Endothelial cell of umbilical vein (primary cell): ENCODE results near the gene MFSD1. TPM values are rescaled to one million over a fixed set of nuclear protein-coding genes. Genes with fewer than 3 reads are reported as not detected.

Source experiments
- BruUV-seq: library from RNA; stranded (reverse); fragments of 400-500 nt; replicated peaks from 2 replicates; lab custom pipeline; 2021; lab: Mats Ljungman, UMichigan
- CTCF ChIA-PET: fragments of 300-600, 350-600 bp; sonication (Branson Sonifier 250); formaldehyde crosslinking; loops from one replicate; lab custom pipeline; 2021; ENCODE audit warnings: antibody characterized with exemption, inconsistent platforms; lab: Charles Lee
- POLR2A ChIA-PET: fragments of 300-600, 350-600 bp; sonication (Branson Sonifier 250); formaldehyde crosslinking; loops from one replicate; lab custom pipeline; 2021; ENCODE audit warnings: antibody characterized with exemption, inconsistent platforms; lab: Charles Lee
- DNase-seq: peaks from one replicate; pipeline ENCODE4 v3.0.0-alpha.2; 2011; ENCODE audit warnings: low read depth, low spot score
- FAIRE-seq: peaks from 2 replicates; lab custom pipeline; 2011; peaks lifted over from hg19 to GRCh38; lab: Jason Lieb, UNC
- H2AFZ ChIP-seq: 2 replicates; pipeline ENCODE4 v1.6.0; 2012; ENCODE audit warnings: low read depth, low read length, control low read depth, inconsistent platforms
- H3K27ac ChIP-seq: 2 replicates; pipeline ENCODE4 v1.5.1; 2011; ENCODE audit warnings: low read depth, mild to moderate bottlenecking, control low read depth, low read length, moderate library complexity; ENCODE audit not compliant: insufficient read depth
- H3K27me3 ChIP-seq, 2 experiments: 2 replicates each; pipeline versions ENCODE4 v1.6.0 to v1.6.1; 2011; ENCODE audit warnings: low read length in 2 of 2, mixed read lengths in 1 of 2; ENCODE audit not compliant: control insufficient read depth in 2 of 2, insufficient read depth in 2 of 2
- H3K36me3 ChIP-seq, 2 experiments: 2 replicates in 1 of 2; 3 replicates in 1 of 2; pipeline ENCODE4 v1.5.1; 2011; ENCODE audit warnings: low read length in 2 of 2, mild to moderate bottlenecking in 1 of 2, moderate library complexity in 1 of 2; ENCODE audit not compliant: control insufficient read depth in 2 of 2, insufficient read depth in 2 of 2; ENCODE audit errors: extremely low read depth in 1 of 2
- H3K4me1 ChIP-seq: 3 replicates; pipeline ENCODE4 v1.5.1; 2011; ENCODE audit warnings: mild to moderate bottlenecking, low read length; ENCODE audit not compliant: control insufficient read depth, insufficient read depth; ENCODE audit errors: extremely low read depth
- H3K4me2 ChIP-seq: 2 replicates; pipeline ENCODE4 v1.6.1; 2011; ENCODE audit warnings: low read length, control low read depth, mixed read lengths; ENCODE audit not compliant: insufficient read depth
- H3K4me3 ChIP-seq, 3 experiments: fragments of 200-600 bp in 1 of 3; sonication (generic), shearing (Covaris generic) in 1 of 3; replicated peaks in 1 of 3; 2 replicates each; pipeline ENCODE4 v1.5.1; 2011 to 2016; ENCODE audit warnings: control low read depth in 3 of 3, low read length in 3 of 3, mild to moderate bottlenecking in 2 of 3, inconsistent platforms in 1 of 3, low read depth in 1 of 3, moderate library complexity in 1 of 3; ENCODE audit not compliant: insufficient read depth in 1 of 3
- H3K79me2 ChIP-seq: 2 replicates; pipeline ENCODE4 v1.6.0; 2012; ENCODE audit warnings: low read length, inconsistent platforms; ENCODE audit not compliant: control insufficient read depth, insufficient read depth
- H3K9ac ChIP-seq: replicated peaks from 2 replicates; pipeline ENCODE3; 2011; ENCODE audit warnings: low read length, control low read depth; ENCODE audit not compliant: insufficient read depth; ENCODE audit errors: extremely low read depth
- H3K9me1 ChIP-seq: replicated peaks from 3 replicates; pipeline ENCODE4 v1.6.0; 2011; ENCODE audit warnings: mild to moderate bottlenecking, low read length; ENCODE audit not compliant: control insufficient read depth, insufficient read depth; ENCODE audit errors: extremely low read depth
- H3K9me3 ChIP-seq: replicated peaks from 2 replicates; pipeline ENCODE4 v1.5.1; 2012; ENCODE audit warnings: low read length, inconsistent platforms; ENCODE audit not compliant: control insufficient read depth, insufficient read depth
- H4K20me1 ChIP-seq: replicated peaks from 2 replicates; pipeline ENCODE3; 2011; ENCODE audit warnings: mild to moderate bottlenecking, low read length; ENCODE audit not compliant: control insufficient read depth, insufficient read depth; ENCODE audit errors: extremely low read depth
- EZH2 ChIP-seq: IDR thresholded peaks from 2 replicates; pipeline ENCODE4 v1.6.1; 2012; ENCODE audit warnings: borderline replicate concordance, low read depth, mild to moderate bottlenecking, moderate library complexity, low read length, inconsistent platforms; ENCODE audit not compliant: severe bottlenecking
- FOS ChIP-seq: IDR thresholded peaks from 2 replicates; pipeline ENCODE4 v1.6.1; 2011; ENCODE audit warnings: mild to moderate bottlenecking, low read length, moderate library complexity, borderline replicate concordance; ENCODE audit not compliant: insufficient read depth
- GATA2 ChIP-seq: IDR thresholded peaks from 2 replicates; pipeline ENCODE4 v1.7.0; 2011; ENCODE audit warnings: low read depth, mild to moderate bottlenecking, moderate library complexity, mixed read lengths, low read length; ENCODE audit not compliant: insufficient read length, insufficient read depth
- JUN ChIP-seq: IDR thresholded peaks from 2 replicates; pipeline ENCODE4 v1.6.1; 2011; ENCODE audit warnings: borderline replicate concordance, low read depth; ENCODE audit not compliant: insufficient read length, insufficient read depth
- MYC ChIP-seq: IDR thresholded peaks from one replicate; pipeline ENCODE4 v1.6.1; 2011; ENCODE audit warnings: mild to moderate bottlenecking, low read depth, low read length
- POLR2A ChIP-seq: IDR thresholded peaks from 2 replicates; pipeline ENCODE4 v1.6.1; 2012; ENCODE audit warnings: low read depth, mild to moderate bottlenecking, control low read depth, low read length
- POLR2AphosphoS5 ChIP-seq: IDR thresholded peaks from 2 replicates; pipeline ENCODE4 v1.6.1; 2012; ENCODE audit warnings: low read depth, mild to moderate bottlenecking, control low read depth, low read length, moderate library complexity; ENCODE audit not compliant: insufficient read depth
- dilution Hi-C: fragments of 300-500 bp; cut with MboI; formaldehyde crosslinking; loops from one replicate; pipeline ENCODE4 v1.15.0; 2019; ENCODE audit warnings: low sequenced_read_pairs; ENCODE audit not compliant: extremely low pct_ligation_motif_present
- intact Hi-C: fragments of 100-400 bp; cut with micrococcal nuclease; formaldehyde crosslinking; loops from one replicate; pipeline ENCODE4 v1.10.0; 2022
- polyA plus RNA-seq, 4 experiments: library from polyadenylated mRNA; depleted of rRNA in 3 of 4; stranded (reverse) in 3 of 4; unstranded in 1 of 4; fragments of >200 nt; gene quantifications; 2 replicates each; pipeline versions ENCODE4 v1.2.1 to v1.2.3, GENCODE V29; 2011 to 2012; ENCODE audit warnings: missing spikeins in 1 of 4
- total RNA-seq: library from RNA; stranded (reverse); gene quantifications from 2 replicates; pipeline ENCODE4 v1.2.3, GENCODE V29; 2021
- TF ChIP-seq, protein P1 (sequence below), 2 donors: IDR thresholded peaks; 1 replicate in 1 of 2; 2 replicates in 1 of 2; pipeline ENCODE4 v1.5.1; 2011; ENCODE audit warnings: low read length in 2 of 2, mild to moderate bottlenecking in 2 of 2, moderate library complexity in 2 of 2, control low read depth in 1 of 2, inconsistent platforms in 1 of 2, low read depth in 1 of 2; ENCODE audit not compliant: insufficient read depth in 1 of 2; ENCODE audit errors: extremely low read depth in 1 of 2
- TF ChIP-seq, protein P2 (sequence below): IDR thresholded peaks from 2 replicates; pipeline ENCODE4 v1.6.1; 2011; ENCODE audit not compliant: insufficient read depth, insufficient read length

Gene MFSD1
- total and polyA plus RNA-seq, 2 donors (not counting 3 experiments of a cell fraction or from before 2014, with no cell fraction given): 38.2 to 65.1 TPM

DNA sequence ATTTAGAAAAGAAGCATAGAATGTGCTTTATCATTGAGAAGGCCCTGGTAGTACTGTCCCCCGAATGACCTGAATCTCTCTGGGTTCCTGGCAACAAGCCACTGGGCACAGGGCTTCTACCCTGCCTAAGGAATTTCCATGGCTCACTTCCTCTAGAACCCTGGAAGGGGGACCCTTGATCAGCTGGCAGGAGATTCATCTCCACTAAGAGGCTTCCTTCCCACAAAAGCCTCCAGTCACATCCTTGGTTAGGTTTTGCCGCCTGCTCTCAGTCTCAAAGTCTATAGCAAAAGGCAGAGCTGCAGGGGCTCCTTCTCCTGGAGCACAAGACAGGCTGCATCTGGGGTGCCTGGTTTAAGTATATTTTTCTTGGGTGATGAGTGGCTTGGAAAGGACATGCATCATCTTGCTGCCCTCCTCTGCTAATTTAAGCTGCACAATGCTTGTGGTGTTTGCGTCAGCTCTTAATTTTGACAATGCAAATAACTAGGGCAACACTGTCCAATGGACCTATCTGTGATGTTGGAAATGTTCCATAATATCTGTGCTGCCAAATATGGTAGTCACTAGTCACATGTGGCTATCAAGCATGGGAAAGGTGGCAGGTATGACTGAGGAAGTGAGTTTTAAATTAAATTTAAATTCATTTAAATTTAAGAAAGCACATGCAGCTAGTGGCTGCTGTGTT, 36.2 kb upstream of the MFSD1 start:
- no peaks in the 10 kb centered on the region for H4K20me1 ChIP-seq

More for the DNA sequence above, 36.2 kb upstream of the MFSD1 start:
- Histone ChIP-seq H3K4me3 (no peak overlapping the region), H3K4me1 (peaks cover 23% of the 10 kb centered on the region), H3K79me2 (no peaks in the 10 kb centered on the region), H3K27ac (no peak overlapping the region), H2AFZ (no peak overlapping the region), H3K9me3 (no peaks in the 10 kb centered on the region), H3K27me3 (no peaks in the 10 kb centered on the region), H3K9ac (no peak overlapping the region), H3K36me3 (no peaks in the 10 kb centered on the region), H3K9me1 (no peaks in the 10 kb centered on the region), H3K4me2 (no peak overlapping the region)
- TF ChIP-seq, protein P1, sequence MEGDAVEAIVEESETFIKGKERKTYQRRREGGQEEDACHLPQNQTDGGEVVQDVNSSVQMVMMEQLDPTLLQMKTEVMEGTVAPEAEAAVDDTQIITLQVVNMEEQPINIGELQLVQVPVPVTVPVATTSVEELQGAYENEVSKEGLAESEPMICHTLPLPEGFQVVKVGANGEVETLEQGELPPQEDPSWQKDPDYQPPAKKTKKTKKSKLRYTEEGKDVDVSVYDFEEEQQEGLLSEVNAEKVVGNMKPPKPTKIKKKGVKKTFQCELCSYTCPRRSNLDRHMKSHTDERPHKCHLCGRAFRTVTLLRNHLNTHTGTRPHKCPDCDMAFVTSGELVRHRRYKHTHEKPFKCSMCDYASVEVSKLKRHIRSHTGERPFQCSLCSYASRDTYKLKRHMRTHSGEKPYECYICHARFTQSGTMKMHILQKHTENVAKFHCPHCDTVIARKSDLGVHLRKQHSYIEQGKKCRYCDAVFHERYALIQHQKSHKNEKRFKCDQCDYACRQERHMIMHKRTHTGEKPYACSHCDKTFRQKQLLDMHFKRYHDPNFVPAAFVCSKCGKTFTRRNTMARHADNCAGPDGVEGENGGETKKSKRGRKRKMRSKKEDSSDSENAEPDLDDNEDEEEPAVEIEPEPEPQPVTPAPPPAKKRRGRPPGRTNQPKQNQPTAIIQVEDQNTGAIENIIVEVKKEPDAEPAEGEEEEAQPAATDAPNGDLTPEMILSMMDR (IDR thresholded peaks at IDR 0.05; ENCODE audit: extremely low read depth in 1 of 2, insufficient read depth in 1 of 2, low read depth in 1 of 2, low read length in 2 of 2): no peak
- TF ChIP-seq FOS (no peak), JUN (no peak), GATA2 (no peak), POLR2AphosphoS5 (no peak), EZH2 (no peak), POLR2A (no peak), MYC (no peak)
- TF ChIP-seq, protein P2, sequence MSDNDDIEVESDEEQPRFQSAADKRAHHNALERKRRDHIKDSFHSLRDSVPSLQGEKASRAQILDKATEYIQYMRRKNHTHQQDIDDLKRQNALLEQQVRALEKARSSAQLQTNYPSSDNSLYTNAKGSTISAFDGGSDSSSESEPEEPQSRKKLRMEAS: no peak
- CTCF ChIA-PET: interaction anchor here (1.3 to 1.4 kb wide), 4 partner anchors 13 to 106 kb away, joined by 3 to 6 read pairs (median 4); partner anchors contain the start of gene MFSD1
- intact Hi-C loops (no loop called here), dilution Hi-C loops (no loop called here)
- DNase-seq (no peak), FAIRE-seq (no peak)
- POLR2A ChIA-PET: no interaction called here
- no TSS peak for BruUV-seq
